Stomach (tissue), 9 donors: ENCODE measurements around the gene WNT9B. TPM values are rescaled to one million over a fixed set of nuclear protein-coding genes. Genes with fewer than 3 reads are reported as not detected.

Source experiments
- DNase-seq, 2 donors: peaks; one replicate each; pipeline versions ENCODE4 v3.0.0 to v3.0.0-alpha.2; 2013 to 2019
- H3K27ac ChIP-seq, 5 donors: fragments of 200-600 bp in 4 of 5; sonication (generic) in 4 of 5; one replicate each; pipeline ENCODE4 v1.5.1; 2013 to 2019; ENCODE audit warnings: mild to moderate bottlenecking in 1 of 5, moderate library complexity in 1 of 5
- H3K27me3 ChIP-seq, 3 donors: fragments of 200-600 bp; sonication (generic); one replicate each; pipeline ENCODE4 v1.5.1; 2017 to 2019; ENCODE audit warnings: mixed run types in 1 of 3
- H3K36me3 ChIP-seq, 4 donors: fragments of 200-600 bp; sonication (generic); 1 replicate in 3 of 4; 2 replicates in 1 of 4; pipeline ENCODE4 v1.5.1; 2016 to 2019
- H3K4me1 ChIP-seq, 4 donors: fragments of 200-600 bp; sonication (generic); one replicate each; pipeline ENCODE4 v1.5.1; 2016 to 2019
- H3K4me3 ChIP-seq, 4 donors: fragments of 200-600 bp; sonication (generic) in 3 of 4; one replicate each; pipeline ENCODE4 v1.5.1; 2016 to 2019; ENCODE audit warnings: mild to moderate bottlenecking in 1 of 4
- H3K9me3 ChIP-seq, 4 donors: fragments of 200-600 bp; sonication (generic); one replicate each; pipeline ENCODE4 v1.5.1; 2016 to 2019
- CTCF ChIP-seq, 7 experiments: fragments of 450-650 bp in 4 of 7; fragments of 200-600 bp in 3 of 7; sonication (generic) in 3 of 7; IDR thresholded peaks; one replicate each; pipeline ENCODE4 v1.5.1; 2016 to 2019; ENCODE audit warnings: antibody characterized with exemption in 7 of 7, control low read depth in 2 of 7, mild to moderate bottlenecking in 1 of 7
- EP300 ChIP-seq: sonication (generic); formaldehyde crosslinking; IDR thresholded peaks from one replicate; pipeline ENCODE4 v1.6.1; 2017; ENCODE audit warnings: antibody characterized with exemption
- POLR2A ChIP-seq, 4 donors: fragments of 450-650 bp; IDR thresholded peaks; one replicate each; pipeline ENCODE4 v1.6.1; 2016; ENCODE audit warnings: antibody characterized with exemption in 4 of 4, control low read depth in 2 of 4, mild to moderate bottlenecking in 1 of 4, moderate library complexity in 1 of 4
- POLR2AphosphoS5 ChIP-seq, 3 donors: sonication (generic); formaldehyde crosslinking; IDR thresholded peaks; one replicate each; pipeline ENCODE4 v1.6.1; 2016; ENCODE audit warnings: antibody characterized with exemption in 3 of 3
- WGBS, 5 donors: extraction: QIAGEN DNeasy Blood & Tissue Kit in 3 of 5; methylation state at CpG; one replicate each; pipeline versions ENCODE4 v1.1.5 to v1.1.7; 2013 to 2018; 5-methylcytosine and 5-hydroxymethylcytosine counted together
- intact Hi-C: fragments of 100-400 bp; cut with DNase I; formaldehyde crosslinking; loops from one replicate; pipeline ENCODE4 v1.15.1; 2023; ENCODE audit warnings: low total_unique reads
- polyA plus RNA-seq, 3 donors: library from polyadenylated mRNA; stranded (reverse); fragments of 200-250 nt; gene quantifications; one replicate each; pipeline ENCODE4 v1.2.3, GENCODE V29; 2013
- total RNA-seq, 5 donors: library from RNA; depleted of rRNA; stranded (reverse); fragments of >200 nt; gene quantifications; one replicate each; pipeline versions ENCODE4 v1.1.0 to v1.2.3, GENCODE V29; 2014 to 2016
- donor health status: healthy with polysubstance abuse.
- donor health status: Bipolar disorder and iron deficiency.
- donor health status: healthy.

The WNT9B gene
- total and polyA plus RNA-seq, 8 donors = 0.05 TPM; not detected in 7

GRCh38 chr17:46809110-46809571 lies 42.2 kb upstream of the WNT9B start:
- intact Hi-C loops = no loop called here

GRCh38 chr17:46810837-46811236 lies 40.5 kb upstream of the WNT9B start:
- H3K4me3 ChIP-seq = no peak overlapping the region
- H3K27me3 ChIP-seq = peaks cover 0 to 54% (median 26%) of the 10 kb centered on the region in 3 donors
- H3K9me3 ChIP-seq = no peaks in the 10 kb centered on the region
- H3K4me1 ChIP-seq = no peaks in the 10 kb centered on the region
- 73 to 83% (median 81%) methylated on average over 10 of the region's 10 CpGs for WGBS, 5 donors
- no peaks in the 10 kb centered on the region for H3K36me3 ChIP-seq
- no peak overlapping the region for H3K27ac ChIP-seq
- DNase-seq = no peak
- intact Hi-C loops = no loop called here
- TF ChIP-seq EP300 (no peak), POLR2A (IDR thresholded peaks at IDR 0.05) (no peak), POLR2AphosphoS5 (IDR thresholded peaks at IDR 0.05) (no peak), CTCF (IDR thresholded peaks at IDR 0.05) (no peak)

More at GRCh38 chr17:46809110-46809571, 42.2 kb upstream of the WNT9B start:
- H3K27me3 ChIP-seq = peaks cover 0 to 37% (median 9%) of the 10 kb centered on the region in 3 donors
- H3K27ac ChIP-seq = no peak overlapping the region
- H3K4me3 ChIP-seq = no peak overlapping the region
- no peak for DNase-seq
- WGBS, 5 donors = 62 to 79% (median 67%) methylated on average over 8 of the region's 8 CpGs
- H3K36me3 ChIP-seq = no peaks in the 10 kb centered on the region
- no peak for TF ChIP-seq POLR2A (IDR thresholded peaks at IDR 0.05)
- TF ChIP-seq EP300 = no peak
- TF ChIP-seq POLR2AphosphoS5 (IDR thresholded peaks at IDR 0.05) = no peak
- no peak for TF ChIP-seq CTCF (IDR thresholded peaks at IDR 0.05)
- no peaks in the 10 kb centered on the region for H3K4me1 ChIP-seq
- no peaks in the 10 kb centered on the region for H3K9me3 ChIP-seq

DNA sequence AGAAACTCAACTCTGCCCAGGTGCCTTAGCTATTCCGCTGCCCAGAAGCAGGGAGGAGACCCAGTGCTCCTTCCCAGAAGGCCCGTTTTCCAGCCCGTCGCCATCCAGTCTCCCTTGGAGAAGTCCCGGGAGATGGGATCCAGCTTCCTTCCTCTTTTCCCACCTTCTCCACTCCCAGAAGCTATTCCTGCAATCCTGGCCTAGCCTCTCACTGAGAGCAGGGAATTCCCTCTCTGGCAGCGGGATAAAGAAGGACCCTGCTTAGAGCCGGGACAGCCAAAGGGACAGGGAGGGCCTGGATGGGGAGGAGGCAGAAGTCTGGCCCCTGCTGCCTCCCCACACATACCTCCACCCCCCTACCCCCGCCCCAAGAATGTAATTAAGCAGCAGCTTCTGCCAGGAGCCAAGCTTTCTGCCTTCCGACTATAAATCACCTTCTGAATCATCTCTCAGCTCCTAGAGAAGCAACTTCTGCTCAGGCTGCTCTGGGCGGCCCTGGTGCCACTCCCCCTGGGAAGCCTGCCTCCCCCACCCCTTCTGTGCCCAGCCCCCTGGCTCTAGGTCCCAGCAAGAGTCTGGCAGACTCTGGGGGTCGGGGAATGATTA lies 39.3 kb upstream of the WNT9B start:
- H3K27ac ChIP-seq = no peak overlapping the region
- peaks cover 0 to 60% (median 37%) of the 10 kb centered on the region in 3 donors for H3K27me3 ChIP-seq
- H3K4me1 ChIP-seq = no peaks in the 10 kb centered on the region
- no peak overlapping the region for H3K4me3 ChIP-seq
- H3K9me3 ChIP-seq = no peaks in the 10 kb centered on the region
- TF ChIP-seq POLR2A (IDR thresholded peaks at IDR 0.05) (no peak), CTCF (IDR thresholded peaks at IDR 0.05) (no peak), EP300 (no peak), POLR2AphosphoS5 (IDR thresholded peaks at IDR 0.05) (no peak)
- H3K36me3 ChIP-seq = no peaks in the 10 kb centered on the region
- intact Hi-C loops = no loop called here
- peak in 1 of 2 donors; percentile 20 for DNase-seq
- 42 to 54% (median 51%) methylated on average over 11 of the region's 11 CpGs for WGBS, 5 donors

- DNase-seq = no peak
- intact Hi-C loops = no loop called here
- 53 to 69% (median 64%) methylated on average over 6 of the region's 6 CpGs for WGBS, 5 donors
- peaks cover 0 to 6% (median under 1%) of the 10 kb centered on the region in 4 donors for H3K4me1 ChIP-seq
- no peaks in the 10 kb centered on the region for H3K36me3 ChIP-seq
- H3K27me3 ChIP-seq = peaks cover 5 to 65% (median 44%) of the 10 kb centered on the region in 3 donors
- no peak for TF ChIP-seq POLR2A (IDR thresholded peaks at IDR 0.05)
- TF ChIP-seq CTCF (IDR thresholded peaks at IDR 0.05) = no peak
- TF ChIP-seq EP300 = no peak
- TF ChIP-seq POLR2AphosphoS5 (IDR thresholded peaks at IDR 0.05) = no peak
- H3K9me3 ChIP-seq = no peaks in the 10 kb centered on the region
- no peak overlapping the region for H3K4me3 ChIP-seq
- no peak overlapping the region for H3K27ac ChIP-seq
Measured at GRCh38 chr17:46812624-46813318, 38.6 kb upstream of the WNT9B start.
